Heart left ventricle (tissue), 16 donors: ENCODE data around the gene TM4SF1. TPM values are rescaled to one million over a fixed set of nuclear protein-coding genes. Genes with fewer than 3 reads are reported as not detected.
A peak's percentile ranks its signal among the peaks of the same experiment; 100 is the strongest.

Experiments used
- ATAC-seq, 4 donors: fragments of 200-7000 bp; cut with Tn5 transposase; one replicate each; pipeline ENCODE4 v1.9.1; 2020 to 2022; ENCODE audit warnings: moderate library complexity in 4 of 4, mild to moderate bottlenecking in 3 of 4, moderate number of reproducible peaks in 1 of 4
- DNase-seq, 5 donors: peaks; one replicate each; pipeline ENCODE4 v3.0.0-alpha.2; 2020
- H3K27ac ChIP-seq, 12 donors: fragments of 200-600 bp; sonication (generic) in 4 of 12; one replicate each; pipeline versions ENCODE4 v1.5.0 to v1.8.0; 2016 to 2022; ENCODE audit warnings: mild to moderate bottlenecking in 2 of 12
- H3K27me3 ChIP-seq, 9 donors: fragments of 200-600 bp; sonication (generic) in 2 of 9; one replicate each; pipeline versions ENCODE4 v1.5.1 to v1.8.0; 2016 to 2022; ENCODE audit warnings: mild to moderate bottlenecking in 3 of 9
- H3K36me3 ChIP-seq, 9 donors: fragments of 200-600 bp; sonication (generic) in 2 of 9; one replicate each; pipeline versions ENCODE4 v1.5.0 to v1.8.0; 2018 to 2022; ENCODE audit warnings: mild to moderate bottlenecking in 2 of 9
- H3K4me1 ChIP-seq, 12 donors: fragments of 200-600 bp; sonication (generic) in 4 of 12; one replicate each; pipeline versions ENCODE4 v1.5.0 to v1.8.0; 2016 to 2022; ENCODE audit warnings: mild to moderate bottlenecking in 3 of 12
- H3K4me3 ChIP-seq, 12 donors: fragments of 200-600 bp; sonication (generic) in 4 of 12; one replicate each; pipeline versions ENCODE4 v1.5.0 to v1.8.0; 2017 to 2022; ENCODE audit warnings: mild to moderate bottlenecking in 9 of 12, moderate library complexity in 4 of 12
- H3K9me3 ChIP-seq, 12 donors: fragments of 200-600 bp; sonication (generic) in 4 of 12; one replicate each; pipeline versions ENCODE4 v1.5.0 to v1.8.0; 2016 to 2022; ENCODE audit warnings: mild to moderate bottlenecking in 1 of 12
- CTCF ChIP-seq, 12 donors: fragments of 200-600 bp; sonication (generic) in 4 of 12; IDR thresholded peaks; one replicate each; pipeline versions ENCODE4 v1.5.0 to v1.8.0; 2018 to 2022; ENCODE audit warnings: antibody characterized with exemption in 12 of 12, mild to moderate bottlenecking in 5 of 12
- POLR2A ChIP-seq, 2 donors: fragments of 450-650 bp; IDR thresholded peaks; one replicate each; pipeline ENCODE4 v1.6.1; 2017; ENCODE audit warnings: antibody characterized with exemption in 2 of 2, mild to moderate bottlenecking in 2 of 2, moderate library complexity in 2 of 2
- WGBS, 4 donors: extraction: QIAGEN DNeasy Blood & Tissue Kit in 2 of 4; methylation state at CpG; one replicate each; pipeline versions ENCODE4 v1.1.5 to v1.1.7; 2013 to 2018; 5-methylcytosine and 5-hydroxymethylcytosine counted together
- intact Hi-C, 10 donors: fragments of 100-400 bp; cut with DNase I; formaldehyde crosslinking; loops; one replicate each; pipeline versions ENCODE4 v1.11.1 to v1.14.2; 2022
- polyA plus RNA-seq, 2 donors: library from polyadenylated mRNA; stranded (reverse); fragments of 200-250 nt; gene quantifications; one replicate each; pipeline ENCODE4 v1.2.3, GENCODE V29; 2013
- total RNA-seq, 9 donors: library from RNA; depleted of rRNA in 2 of 9; stranded (reverse); fragments of >200 nt in 2 of 9; fragmentation: NEBNext Ultra II Directional in 3 of 9; extraction: Animal tissue kit (Norgen Biotek cat#: 25700) in 3 of 9; gene quantifications; one replicate each; pipeline versions ENCODE4 v1.1.0 to v1.2.4, GENCODE V29; 2016 to 2023
- donor health status: ischemic (EF 13 %, LVEDD 7.1; RV severe dilation, severe dysfunction).
- donor health status: healthy with polysubstance abuse.
- donor health status: DM: no; HTN: yes; CAD: no.
- donor health status: DM: no; HTN: no; CAD: no.
- donor health status: ischemic (EF 25% LVEDD 6.9; RV normal size, moderate dysfunction).
- donor health status: ischemic (EF 25% LVEDD 5.7; RV mildly dilated, moderate dysfunction).
- donor health status: healthy.
- donor health status: DM: yes; HTN: yes; CAD: no.
- donor health status: ischemic (EF 35%, LVEDD 5.7; RV mildly dilated, moderate dysfunction).
- donor health status: nonischemic (EF 11% LVEDD 7.7; RV severe dilation, severe dysfunction).
- donor health status: DM: yes; HTN: yes; CAD: no.
- donor health status: PGD.
- donor health status: ischemic (EF 29% LVEDD 5.4; RV normal size, mild dysfunction).
- donor health status: nonischemic (EF 23%, LVEDD 6.1; RV moderate dilation, normal function).

Gene TM4SF1
- total and polyA plus RNA-seq, 11 donors, result 61.6 to 224 (median 111) TPM

- H3K9me3 ChIP-seq, result no peaks in the 10 kb centered on the region
- no peaks in the 10 kb centered on the region for H3K27me3 ChIP-seq
- intact Hi-C loops, result no loop called here
- WGBS, 4 donors, result 53 to 68% (median 63%) methylated on average over 3 of the region's 3 CpGs
- no peak for DNase-seq
- H3K4me1 ChIP-seq, result peaks cover 0 to 37% (median 16%) of the 10 kb centered on the region in 12 donors
- H3K27ac ChIP-seq, result peak overlapping the region in 7 of 12 donors; percentile 8 to 56 (median 41)
- no peak overlapping the region for H3K4me3 ChIP-seq
- TF ChIP-seq CTCF (IDR thresholded peaks at IDR 0.05) (no peak), POLR2A (IDR thresholded peaks at IDR 0.05) (no peak)
- peak; percentile 10 to 85 (median 78) for ATAC-seq
- peaks cover 0 to 40% (median 16%) of the 10 kb centered on the region in 9 donors for H3K36me3 ChIP-seq
These were observed 10.3 kb downstream of the TM4SF1 start for GRCh38 chr3:149366941-149367840.

- 90 to 93% (median 92%) methylated on average over 2 of the region's 2 CpGs for WGBS, 4 donors
- H3K27me3 ChIP-seq, result no peaks in the 10 kb centered on the region
- DNase-seq (no peak), ATAC-seq (no peak)
- peaks cover 0 to 28% (median 6%) of the 10 kb centered on the region in 9 donors for H3K36me3 ChIP-seq
- H3K27ac ChIP-seq, result no peak overlapping the region
- peaks cover 0 to 26% (median 7%) of the 10 kb centered on the region in 12 donors for H3K4me1 ChIP-seq
- intact Hi-C loops, result no loop called here
- H3K4me3 ChIP-seq, result no peak overlapping the region
- no peak for TF ChIP-seq CTCF (IDR thresholded peaks at IDR 0.05)
- H3K9me3 ChIP-seq, result no peaks in the 10 kb centered on the region
These were observed 11.4 kb downstream of the TM4SF1 start for GRCh38 chr3:149366031-149366430.

GRCh38 chr3:149364624-149365023 is 12.8 kb downstream of the TM4SF1 start:
- 81 to 91% (median 89%) methylated on average over 2 of the region's 2 CpGs for WGBS, 4 donors
- DNase-seq, result no peak
- H3K27ac ChIP-seq, result no peak overlapping the region

More at GRCh38 chr3:149364624-149365023, 12.8 kb downstream of the TM4SF1 start:
- intact Hi-C loops, result no loop called here
- Histone ChIP-seq H3K9me3 (no peaks in the 10 kb centered on the region), H3K4me1 (peaks cover 0 to 12% (median 2%) of the 10 kb centered on the region in 12 donors), H3K36me3 (peaks cover 0 to 14% (median 2%) of the 10 kb centered on the region in 9 donors), H3K27me3 (no peaks in the 10 kb centered on the region), H3K4me3 (no peak overlapping the region)
- TF ChIP-seq CTCF (IDR thresholded peaks at IDR 0.05) (no peak), POLR2A (IDR thresholded peaks at IDR 0.05) (no peak)
- no peak for ATAC-seq
